Skin epidermis (tissue), 12 donors: ENCODE results near the gene AVL9.
"Not testable (repeated sequence)": the region's sequence is repeated elsewhere in the genome, so short reads cannot be mapped to it uniquely, and the experiment has no call there.

Experiments
- H3K27ac ChIP-seq, 21 experiments: fragments of 200-600 bp; sonication (generic) in 11 of 21; one replicate each; pipeline ENCODE4 v1.5.0; 2020; ENCODE audit warnings: mild to moderate bottlenecking in 3 of 21, inconsistent platforms in 2 of 21, moderate library complexity in 2 of 21
- H3K4me3 ChIP-seq, 7 experiments: fragments of 200-600 bp; sonication (generic) in 2 of 7; one replicate each; pipeline ENCODE4 v1.5.0; 2020; ENCODE audit warnings: inconsistent platforms in 2 of 7, mild to moderate bottlenecking in 2 of 7, moderate library complexity in 1 of 7

The AVL9 gene

GRCh38 chr7:32490127-32490796, 5.0 kb upstream of the AVL9 start, which contains the start of gene LSM5:
Gene LSM5, minus strand, starts transcription at chr7:32490380. Its CDS starts 15 bp downstream, at chr7:32490365.
- peak within 1 kb of the TSS; percentile 26 to 92 (median 84) for H3K27ac ChIP-seq
- peak within 1 kb of the TSS; percentile 47 to 83 (median 67) for H3K4me3 ChIP-seq

GRCh38 chr7:32494946-32495297, 367 bp upstream of the AVL9 start:
- peak overlapping the region in 20 of 21 experiments; percentile 56 to 99 (median 96) for H3K27ac ChIP-seq
- H3K4me3 ChIP-seq = peak overlapping the region; percentile 87 to 95 (median 94)

GRCh38 chr7:32496052-32496813, 944 bp downstream of the AVL9 start:
- Histone ChIP-seq H3K4me3 (peak overlapping the region; percentile 87 to 95 (median 94)), H3K27ac (peak overlapping the region; percentile 92 to 99 (median 97))

GRCh38 chr7:32499755-32500154, 4.5 kb downstream of the AVL9 start:
- H3K4me3 ChIP-seq, H3K27ac ChIP-seq: not testable (repeated sequence)

GRCh38 chr7:32500216-32500615, 4.9 kb downstream of the AVL9 start:
- H3K4me3 ChIP-seq = not testable (repeated sequence)
- peak overlapping the region in 2 of 21 experiments; percentile 46 to 67 for H3K27ac ChIP-seq

GRCh38 chr7:32500922-32501341, 5.6 kb downstream of the AVL9 start:
- Histone ChIP-seq H3K27ac (peak overlapping the region in 11 of 21 experiments; percentile 1 to 67 (median 32)), H3K4me3 (no peak overlapping the region)

GRCh38 chr7:32501522-32501921, 6.2 kb downstream of the AVL9 start:
- H3K27ac ChIP-seq = peak overlapping the region in 11 of 21 experiments; percentile 1 to 67 (median 34)
- no peak overlapping the region for H3K4me3 ChIP-seq

GRCh38 chr7:32502728-32503127, 7.4 kb downstream of the AVL9 start:
- Histone ChIP-seq H3K4me3 (no peak overlapping the region), H3K27ac (no peak overlapping the region)

GRCh38 chr7:32506266-32507054, 11.2 kb downstream of the AVL9 start:
- no peak overlapping the region for H3K27ac ChIP-seq
- H3K4me3 ChIP-seq = no peak overlapping the region

GRCh38 chr7:32507414-32507813, 12.1 kb downstream of the AVL9 start:
- Histone ChIP-seq H3K4me3 (no peak overlapping the region), H3K27ac (no peak overlapping the region)

GRCh38 chr7:32511791-32512190, 16.5 kb downstream of the AVL9 start:
- Histone ChIP-seq H3K4me3 (no peak overlapping the region), H3K27ac (no peak overlapping the region)

GRCh38 chr7:32513210-32513609, 17.9 kb downstream of the AVL9 start:
- H3K27ac ChIP-seq = no peak overlapping the region
- H3K4me3 ChIP-seq = no peak overlapping the region

- H3K27ac ChIP-seq = no peak overlapping the region
- H3K4me3 ChIP-seq = no peak overlapping the region
Measured at GRCh38 chr7:32515890-32516550, 20.7 kb downstream of the AVL9 start.

GRCh38 chr7:32516551-32517100, 21.3 kb downstream of the AVL9 start:
- H3K27ac ChIP-seq = no peak overlapping the region
- no peak overlapping the region for H3K4me3 ChIP-seq

GRCh38 chr7:32518534-32519140, 23.3 kb downstream of the AVL9 start:
- Histone ChIP-seq H3K4me3 (no peak overlapping the region), H3K27ac (no peak overlapping the region)

GRCh38 chr7:32519763-32520162, 24.5 kb downstream of the AVL9 start:
- no peak overlapping the region for H3K4me3 ChIP-seq
- H3K27ac ChIP-seq = no peak overlapping the region

- no peak overlapping the region for H3K27ac ChIP-seq
- no peak overlapping the region for H3K4me3 ChIP-seq
Measured at GRCh38 chr7:32522746-32523530, 27.6 kb downstream of the AVL9 start.

- H3K27ac ChIP-seq = no peak overlapping the region
- no peak overlapping the region for H3K4me3 ChIP-seq
Measured at GRCh38 chr7:32524631-32525030, 29.3 kb downstream of the AVL9 start.
